HCT116 (cell line): Measurements from ENCODE around the gene OTULIN. TPM values are rescaled to one million over a fixed set of nuclear protein-coding genes. Genes with fewer than 3 reads are reported as not detected.

Experiments
- ATAC-seq: fragments of 200-7000 bp; cut with Tn5 transposase; 2 replicates; pipeline ENCODE4 v1.9.1; 2020; ENCODE audit warnings: mild to moderate bottlenecking, moderate library complexity
- BruUV-seq: library from RNA; stranded (reverse); fragments of 400-500 nt; replicated peaks from 2 replicates; lab custom pipeline; 2021; lab: Mats Ljungman, UMichigan
- CTCF ChIA-PET: fragments of 300-600 bp; sonication (Branson Sonifier 250); formaldehyde crosslinking; loops from one replicate; lab custom pipeline; 2021; ENCODE audit warnings: antibody characterized with exemption; lab: Charles Lee
- POLR2A ChIA-PET: fragments of 300-600, 350-600 bp; sonication (Branson Sonifier 250); formaldehyde crosslinking; loops from one replicate; lab custom pipeline; 2021; ENCODE audit warnings: antibody characterized with exemption; lab: Charles Lee
- RAD21 ChIA-PET, 2 experiments: fragments of 300-600 bp; sonication (Branson Sonifier 250); formaldehyde crosslinking; loops; one replicate each; lab custom pipeline; 2023; ENCODE audit warnings: low total read pairs in 2 of 2; ENCODE audit not compliant: uncharacterized antibody in 2 of 2, unreplicated experiment in 2 of 2, low non-redundant PET in 1 of 2; lab: Charles Lee
- DNase-seq: peaks from one replicate; pipeline ENCODE4 v3.0.0-alpha.2; 2010; ENCODE audit warnings: low read depth, low spot score
- H2AFZ ChIP-seq: fragments of 200-600 bp; shearing (Covaris generic), sonication (generic); 2 replicates; pipeline ENCODE4 v1.6.1; 2017; ENCODE audit warnings: low read depth, mixed run types, mixed read lengths, antibody characterized with exemption, low read length; ENCODE audit not compliant: poor library complexity, severe bottlenecking
- H3K27ac ChIP-seq: 2 replicates; pipeline ENCODE4 v1.5.1; 2012; ENCODE audit warnings: low read depth, low read length
- H3K27me3 ChIP-seq: fragments of 200-600 bp; sonication (generic); 2 replicates; pipeline ENCODE4 v1.6.1; 2016; ENCODE audit warnings: mixed run types, low read length, mixed read lengths; ENCODE audit not compliant: insufficient read depth
- H3K36me3 ChIP-seq, 2 experiments: fragments of 200-500 bp in 1 of 2; fragments of 200-600 bp in 1 of 2; sonication (Bioruptor generic) in 1 of 2; sonication (generic) in 1 of 2; 2 replicates each; pipeline versions ENCODE4 v1.5.1 to v1.6.1; 2014 to 2016; ENCODE audit warnings: low read length in 2 of 2, inconsistent platforms in 1 of 2, mixed read lengths in 1 of 2, mixed run types in 1 of 2; ENCODE audit not compliant: insufficient read depth in 2 of 2, control insufficient read depth in 1 of 2
- H3K4me1 ChIP-seq, 2 experiments: fragments of 200-600 bp in 1 of 2; sonication (generic) in 1 of 2; 2 replicates each; pipeline versions ENCODE4 v1.5.1 to v1.6.1; 2012 to 2017; ENCODE audit warnings: low read length in 2 of 2, inconsistent platforms in 1 of 2, mild to moderate bottlenecking in 1 of 2, mixed read lengths in 1 of 2, mixed run types in 1 of 2, moderate library complexity in 1 of 2; ENCODE audit not compliant: insufficient read depth in 2 of 2, control insufficient read depth in 1 of 2
- H3K4me2 ChIP-seq: fragments of 200-600 bp; sonication (generic); 2 replicates; pipeline ENCODE4 v1.6.1; 2017; ENCODE audit warnings: mixed run types, low read length, mixed read lengths
- H3K4me3 ChIP-seq, 2 experiments: fragments of 200-600 bp in 1 of 2; sonication (generic) in 1 of 2; replicated peaks in 1 of 2; 2 replicates each; pipeline ENCODE4 v1.5.1; 2011 to 2016; ENCODE audit warnings: low read length in 2 of 2, control low read depth in 1 of 2, low read depth in 1 of 2, mild to moderate bottlenecking in 1 of 2, mixed read lengths in 1 of 2, mixed run types in 1 of 2
- H3K79me2 ChIP-seq: fragments of 200-600 bp; sonication (generic); 2 replicates; pipeline ENCODE4 v1.6.1; 2017; ENCODE audit warnings: mild to moderate bottlenecking, mixed run types, low read length, moderate library complexity, mixed read lengths; ENCODE audit not compliant: insufficient read depth
- H3K9ac ChIP-seq: fragments of 200-600 bp; sonication (generic); 2 replicates; pipeline ENCODE4 v1.6.1; 2016; ENCODE audit warnings: low read length, mixed read lengths
- H3K9me2 ChIP-seq: fragments of 200-600 bp; sonication (generic), shearing (Covaris generic); 2 replicates; pipeline ENCODE4 v1.6.1; 2017; ENCODE audit warnings: mixed run types, mild to moderate bottlenecking, moderate library complexity; ENCODE audit not compliant: insufficient read depth
- H3K9me3 ChIP-seq, 2 experiments: fragments of 200-500 bp in 1 of 2; fragments of 200-600 bp in 1 of 2; sonication (Bioruptor generic) in 1 of 2; sonication (generic) in 1 of 2; 2 replicates each; pipeline ENCODE4 v1.6.1; 2014 to 2017; ENCODE audit warnings: low read length in 2 of 2, mixed read lengths in 2 of 2, inconsistent platforms in 1 of 2, low read depth in 1 of 2, mild to moderate bottlenecking in 1 of 2, mixed run types in 1 of 2, moderate library complexity in 1 of 2; ENCODE audit not compliant: control insufficient read depth in 1 of 2, insufficient read depth in 1 of 2
- H4K20me1 ChIP-seq: fragments of 200-600 bp; sonication (generic), shearing (Covaris generic); 2 replicates; pipeline ENCODE4 v1.6.1; 2017; ENCODE audit warnings: mixed run types, mild to moderate bottlenecking, moderate library complexity; ENCODE audit not compliant: insufficient read depth
- CBX3 ChIP-seq: IDR thresholded peaks from 2 replicates; pipeline ENCODE4 v1.6.1; 2012; ENCODE audit warnings: low read depth
- CEBPB ChIP-seq: IDR thresholded peaks from 2 replicates; pipeline ENCODE4 v1.6.1; 2012; ENCODE audit warnings: low read depth
- EGR1 ChIP-seq: IDR thresholded peaks from 2 replicates; pipeline ENCODE4 v1.6.1; 2012; ENCODE audit warnings: low read depth
- ELF1 ChIP-seq: IDR thresholded peaks from 2 replicates; pipeline ENCODE4 v1.6.1; 2012; ENCODE audit warnings: low read depth, borderline replicate concordance
- EZH2 ChIP-seq: fragments of 200-600 bp; sonication (generic); IDR thresholded peaks from 2 replicates; pipeline ENCODE4 v1.6.1; 2017; ENCODE audit warnings: antibody characterized with exemption, mixed run types
- EZH2phosphoT487 ChIP-seq: fragments of 200-600 bp; IDR thresholded peaks from 2 replicates; pipeline ENCODE4 v1.6.1; 2018; ENCODE audit warnings: antibody characterized with exemption, borderline replicate concordance
- JUND ChIP-seq: IDR thresholded peaks from 2 replicates; pipeline ENCODE4 v1.6.1; 2012
- POLR2A ChIP-seq: IDR thresholded peaks from 2 replicates; pipeline ENCODE4 v1.7.0; 2011; ENCODE audit warnings: borderline replicate concordance; ENCODE audit not compliant: insufficient read depth, insufficient read length; ENCODE audit errors: extremely low read depth
- POLR2AphosphoS5 ChIP-seq: IDR thresholded peaks from 2 replicates; pipeline ENCODE4 v1.6.1; 2011; ENCODE audit warnings: mild to moderate bottlenecking, low read depth, low read length, moderate library complexity
- RAD21 ChIP-seq: IDR thresholded peaks from 2 replicates; pipeline ENCODE4 v1.6.1; 2012; ENCODE audit warnings: low read depth, mild to moderate bottlenecking
- SP1 ChIP-seq: IDR thresholded peaks from 2 replicates; pipeline ENCODE4 v1.6.1; 2012; ENCODE audit warnings: low read depth
- SRF ChIP-seq: IDR thresholded peaks from 2 replicates; pipeline ENCODE4 v1.6.1; 2012; ENCODE audit warnings: low read depth
- TCF7L2 ChIP-seq: IDR thresholded peaks from 2 replicates; pipeline ENCODE4 v1.7.0; 2011; ENCODE audit warnings: borderline replicate concordance, inconsistent platforms; ENCODE audit not compliant: insufficient read depth, insufficient read length; ENCODE audit errors: extremely low read depth
- YY1 ChIP-seq: IDR thresholded peaks from 2 replicates; pipeline ENCODE4 v1.6.1; 2011; ENCODE audit warnings: low read length, low read depth, moderate library complexity, mild to moderate bottlenecking; ENCODE audit not compliant: insufficient replicate concordance; ENCODE audit errors: extremely low read depth
- ZFX ChIP-seq: fragments of 450-650 bp; IDR thresholded peaks from 2 replicates; pipeline ENCODE4 v1.6.1; 2017
- ZNF274 ChIP-seq: fragments of 200-500 bp; sonication (Bioruptor generic); IDR thresholded peaks from 2 replicates; pipeline ENCODE4 v1.6.1; 2014; ENCODE audit warnings: mild to moderate bottlenecking, low read depth, low read length, inconsistent platforms
- intact Hi-C: fragments of 100-400 bp; cut with micrococcal nuclease; formaldehyde crosslinking; loops from 2 replicates; pipeline ENCODE4 v1.10.0; 2022
- total RNA-seq: library from RNA; stranded (reverse); gene quantifications from one replicate; pipeline ENCODE4 v1.2.1, GENCODE V29; 2021; ENCODE audit not compliant: unreplicated experiment
- TF ChIP-seq, protein P1 (sequence below): IDR thresholded peaks from 2 replicates; pipeline ENCODE4 v1.6.1; 2012; ENCODE audit warnings: low read depth
- TF ChIP-seq, protein P2 (sequence below): IDR thresholded peaks from 2 replicates; pipeline ENCODE4 v1.6.1; 2012
- TF ChIP-seq, protein P3 (sequence below): IDR thresholded peaks from 2 replicates; pipeline ENCODE4 v1.6.1; 2011; ENCODE audit warnings: mild to moderate bottlenecking, low read length, moderate library complexity; ENCODE audit not compliant: insufficient replicate concordance; ENCODE audit errors: extremely low read depth

The OTULIN gene
- total RNA-seq, 1 experiment from 2014 or later: 25.7 TPM

DNA sequence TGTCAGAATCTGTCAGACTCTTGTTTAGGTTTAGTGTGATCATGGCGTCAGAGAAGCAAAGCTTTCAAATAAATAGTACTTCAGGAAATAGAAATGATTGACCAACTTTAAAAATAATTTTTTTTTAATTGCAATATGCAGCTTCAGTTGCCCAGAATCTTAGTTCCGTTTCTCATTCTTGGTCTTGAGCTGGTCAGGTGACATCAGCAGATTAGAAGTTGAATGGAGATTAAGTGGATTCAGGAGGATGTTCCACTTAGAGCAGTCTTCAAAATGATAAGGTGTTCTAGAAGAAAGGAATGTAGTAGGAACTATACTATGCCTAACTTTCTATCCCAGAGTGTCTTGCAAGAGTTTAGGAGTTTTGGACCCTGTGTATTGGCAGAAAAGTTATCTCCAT, 30.6 kb downstream of the OTULIN start:
- ChIA-PET CTCF (no interaction called here), POLR2A (no interaction called here), RAD21 (no interaction called here)
- no peaks in the 10 kb centered on the region for H3K4me1 ChIP-seq
- BruUV-seq: no TSS peak
- ATAC-seq (no peak), DNase-seq (no peak)
- H3K36me3 ChIP-seq: peaks cover 14 to 35% of the 10 kb centered on the region in 2 experiments; a peak in 3 of 4 replicates
- TF ChIP-seq POLR2A (no peak), ZFX (no peak), TCF7L2 (no peak), YY1 (no peak), SP1 (no peak), RAD21 (no peak), ELF1 (no peak), EGR1 (no peak), CBX3 (no peak), POLR2AphosphoS5 (no peak), ZNF274 (no peak), CEBPB (no peak), JUND (no peak), EZH2 (no peak), SRF (no peak), EZH2phosphoT487 (no peak)
- TF ChIP-seq, protein P1, sequence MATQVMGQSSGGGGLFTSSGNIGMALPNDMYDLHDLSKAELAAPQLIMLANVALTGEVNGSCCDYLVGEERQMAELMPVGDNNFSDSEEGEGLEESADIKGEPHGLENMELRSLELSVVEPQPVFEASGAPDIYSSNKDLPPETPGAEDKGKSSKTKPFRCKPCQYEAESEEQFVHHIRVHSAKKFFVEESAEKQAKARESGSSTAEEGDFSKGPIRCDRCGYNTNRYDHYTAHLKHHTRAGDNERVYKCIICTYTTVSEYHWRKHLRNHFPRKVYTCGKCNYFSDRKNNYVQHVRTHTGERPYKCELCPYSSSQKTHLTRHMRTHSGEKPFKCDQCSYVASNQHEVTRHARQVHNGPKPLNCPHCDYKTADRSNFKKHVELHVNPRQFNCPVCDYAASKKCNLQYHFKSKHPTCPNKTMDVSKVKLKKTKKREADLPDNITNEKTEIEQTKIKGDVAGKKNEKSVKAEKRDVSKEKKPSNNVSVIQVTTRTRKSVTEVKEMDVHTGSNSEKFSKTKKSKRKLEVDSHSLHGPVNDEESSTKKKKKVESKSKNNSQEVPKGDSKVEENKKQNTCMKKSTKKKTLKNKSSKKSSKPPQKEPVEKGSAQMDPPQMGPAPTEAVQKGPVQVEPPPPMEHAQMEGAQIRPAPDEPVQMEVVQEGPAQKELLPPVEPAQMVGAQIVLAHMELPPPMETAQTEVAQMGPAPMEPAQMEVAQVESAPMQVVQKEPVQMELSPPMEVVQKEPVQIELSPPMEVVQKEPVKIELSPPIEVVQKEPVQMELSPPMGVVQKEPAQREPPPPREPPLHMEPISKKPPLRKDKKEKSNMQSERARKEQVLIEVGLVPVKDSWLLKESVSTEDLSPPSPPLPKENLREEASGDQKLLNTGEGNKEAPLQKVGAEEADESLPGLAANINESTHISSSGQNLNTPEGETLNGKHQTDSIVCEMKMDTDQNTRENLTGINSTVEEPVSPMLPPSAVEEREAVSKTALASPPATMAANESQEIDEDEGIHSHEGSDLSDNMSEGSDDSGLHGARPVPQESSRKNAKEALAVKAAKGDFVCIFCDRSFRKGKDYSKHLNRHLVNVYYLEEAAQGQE: no peak
- TF ChIP-seq, protein P2, sequence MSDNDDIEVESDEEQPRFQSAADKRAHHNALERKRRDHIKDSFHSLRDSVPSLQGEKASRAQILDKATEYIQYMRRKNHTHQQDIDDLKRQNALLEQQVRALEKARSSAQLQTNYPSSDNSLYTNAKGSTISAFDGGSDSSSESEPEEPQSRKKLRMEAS: no peak
- TF ChIP-seq, protein P3, sequence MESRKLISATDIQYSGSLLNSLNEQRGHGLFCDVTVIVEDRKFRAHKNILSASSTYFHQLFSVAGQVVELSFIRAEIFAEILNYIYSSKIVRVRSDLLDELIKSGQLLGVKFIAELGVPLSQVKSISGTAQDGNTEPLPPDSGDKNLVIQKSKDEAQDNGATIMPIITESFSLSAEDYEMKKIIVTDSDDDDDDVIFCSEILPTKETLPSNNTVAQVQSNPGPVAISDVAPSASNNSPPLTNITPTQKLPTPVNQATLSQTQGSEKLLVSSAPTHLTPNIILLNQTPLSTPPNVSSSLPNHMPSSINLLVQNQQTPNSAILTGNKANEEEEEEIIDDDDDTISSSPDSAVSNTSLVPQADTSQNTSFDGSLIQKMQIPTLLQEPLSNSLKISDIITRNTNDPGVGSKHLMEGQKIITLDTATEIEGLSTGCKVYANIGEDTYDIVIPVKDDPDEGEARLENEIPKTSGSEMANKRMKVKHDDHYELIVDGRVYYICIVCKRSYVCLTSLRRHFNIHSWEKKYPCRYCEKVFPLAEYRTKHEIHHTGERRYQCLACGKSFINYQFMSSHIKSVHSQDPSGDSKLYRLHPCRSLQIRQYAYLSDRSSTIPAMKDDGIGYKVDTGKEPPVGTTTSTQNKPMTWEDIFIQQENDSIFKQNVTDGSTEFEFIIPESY: no peak
- no peak overlapping the region for H3K4me3 ChIP-seq
- H3K27me3 ChIP-seq: no peaks in the 10 kb centered on the region
- H3K9me3 ChIP-seq: no peaks in the 10 kb centered on the region
- no peak overlapping the region for H2AFZ ChIP-seq
- no peaks in the 10 kb centered on the region for H3K9me2 ChIP-seq
- H4K20me1 ChIP-seq: no peaks in the 10 kb centered on the region
- H3K4me2 ChIP-seq: no peak overlapping the region
- no peak overlapping the region for H3K27ac ChIP-seq
- H3K9ac ChIP-seq: no peak overlapping the region
- intact Hi-C loops: no loop called here
- no peaks in the 10 kb centered on the region for H3K79me2 ChIP-seq
